Uterus (tissue), 2 donors: Measurements from ENCODE around the gene GSX2.
"Not testable (repeated sequence)": the region's sequence is repeated elsewhere in the genome, so short reads cannot be mapped to it uniquely, and the experiment has no call there.

Source experiments
- POLR2A ChIP-seq, 2 donors: fragments of 450-650 bp; IDR thresholded peaks; one replicate each; pipeline ENCODE4 v1.6.1; 2016; ENCODE audit warnings: antibody characterized with exemption in 2 of 2, mild to moderate bottlenecking in 1 of 2, moderate library complexity in 1 of 2
- TF ChIP-seq, protein P1 (sequence below), 4 experiments: fragments of 200-600 bp in 2 of 4; fragments of 450-650 bp in 2 of 4; sonication (generic) in 2 of 4; IDR thresholded peaks; one replicate each; pipeline ENCODE4 v1.5.1; 2016 to 2019; ENCODE audit warnings: antibody characterized with exemption in 4 of 4, mild to moderate bottlenecking in 2 of 4, moderate library complexity in 1 of 4

- TF ChIP-seq, protein P1, sequence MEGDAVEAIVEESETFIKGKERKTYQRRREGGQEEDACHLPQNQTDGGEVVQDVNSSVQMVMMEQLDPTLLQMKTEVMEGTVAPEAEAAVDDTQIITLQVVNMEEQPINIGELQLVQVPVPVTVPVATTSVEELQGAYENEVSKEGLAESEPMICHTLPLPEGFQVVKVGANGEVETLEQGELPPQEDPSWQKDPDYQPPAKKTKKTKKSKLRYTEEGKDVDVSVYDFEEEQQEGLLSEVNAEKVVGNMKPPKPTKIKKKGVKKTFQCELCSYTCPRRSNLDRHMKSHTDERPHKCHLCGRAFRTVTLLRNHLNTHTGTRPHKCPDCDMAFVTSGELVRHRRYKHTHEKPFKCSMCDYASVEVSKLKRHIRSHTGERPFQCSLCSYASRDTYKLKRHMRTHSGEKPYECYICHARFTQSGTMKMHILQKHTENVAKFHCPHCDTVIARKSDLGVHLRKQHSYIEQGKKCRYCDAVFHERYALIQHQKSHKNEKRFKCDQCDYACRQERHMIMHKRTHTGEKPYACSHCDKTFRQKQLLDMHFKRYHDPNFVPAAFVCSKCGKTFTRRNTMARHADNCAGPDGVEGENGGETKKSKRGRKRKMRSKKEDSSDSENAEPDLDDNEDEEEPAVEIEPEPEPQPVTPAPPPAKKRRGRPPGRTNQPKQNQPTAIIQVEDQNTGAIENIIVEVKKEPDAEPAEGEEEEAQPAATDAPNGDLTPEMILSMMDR (IDR thresholded peaks at IDR 0.05): not testable (repeated sequence)
- TF ChIP-seq POLR2A (IDR thresholded peaks at IDR 0.05): not testable (repeated sequence)
Measured at GRCh38 chr4:54128694-54129093, 28.7 kb downstream of the GSX2 start.
